Stimulated activated CD4-positive, alpha-beta T cell treated with anti-CD3 and anti-CD28 coated beads, TNF-alpha, amount 100 ng/mL, for 24 hours (primary cell): ENCODE results near the gene DAAM1.

Experiments used
- DNase-seq, 3 experiments: peaks; one replicate each; pipeline ENCODE4 v3.0.0-alpha.2; 2020; ENCODE audit warnings: low read depth in 3 of 3

The DAAM1 gene

DNA sequence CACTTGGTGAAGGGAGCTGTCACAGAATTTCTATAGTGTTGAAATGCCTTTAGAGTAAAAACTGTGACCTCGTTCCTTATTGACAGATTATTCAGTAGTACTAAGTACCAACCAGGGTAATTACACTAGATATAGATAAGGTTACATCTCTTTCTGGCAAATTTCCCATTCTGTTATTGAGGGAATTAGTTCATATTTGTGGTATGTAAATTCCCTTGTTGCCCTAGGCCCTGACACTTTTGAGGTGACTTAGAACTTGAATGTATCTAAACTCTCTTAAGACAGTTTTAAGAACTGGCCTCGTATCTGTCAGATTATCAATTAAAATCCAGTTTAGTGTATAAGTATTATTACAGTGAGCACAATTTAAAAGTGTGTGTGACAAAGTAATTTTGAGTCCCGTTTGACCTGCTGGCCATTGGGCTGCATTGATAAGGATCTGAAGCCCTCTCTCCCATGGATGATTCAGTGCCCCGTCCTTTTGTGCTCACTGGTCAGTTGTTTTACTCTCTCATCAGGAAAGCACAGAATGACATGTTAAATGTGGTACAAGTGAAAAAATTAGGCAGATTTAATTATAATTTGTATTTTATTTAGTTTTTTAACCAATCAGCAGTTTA, 153.5 kb downstream of the DAAM1 start:
- DNase-seq = no peak

- DNase-seq = no peak
Observed at GRCh38 chr14:59342516-59343484, 154.3 kb downstream of the DAAM1 start.

- no peak for DNase-seq
Observed at GRCh38 chr14:59343585-59343984, 155.1 kb downstream of the DAAM1 start.

- DNase-seq = no peak
Observed at GRCh38 chr14:59344016-59344415, 155.5 kb downstream of the DAAM1 start.

DNA sequence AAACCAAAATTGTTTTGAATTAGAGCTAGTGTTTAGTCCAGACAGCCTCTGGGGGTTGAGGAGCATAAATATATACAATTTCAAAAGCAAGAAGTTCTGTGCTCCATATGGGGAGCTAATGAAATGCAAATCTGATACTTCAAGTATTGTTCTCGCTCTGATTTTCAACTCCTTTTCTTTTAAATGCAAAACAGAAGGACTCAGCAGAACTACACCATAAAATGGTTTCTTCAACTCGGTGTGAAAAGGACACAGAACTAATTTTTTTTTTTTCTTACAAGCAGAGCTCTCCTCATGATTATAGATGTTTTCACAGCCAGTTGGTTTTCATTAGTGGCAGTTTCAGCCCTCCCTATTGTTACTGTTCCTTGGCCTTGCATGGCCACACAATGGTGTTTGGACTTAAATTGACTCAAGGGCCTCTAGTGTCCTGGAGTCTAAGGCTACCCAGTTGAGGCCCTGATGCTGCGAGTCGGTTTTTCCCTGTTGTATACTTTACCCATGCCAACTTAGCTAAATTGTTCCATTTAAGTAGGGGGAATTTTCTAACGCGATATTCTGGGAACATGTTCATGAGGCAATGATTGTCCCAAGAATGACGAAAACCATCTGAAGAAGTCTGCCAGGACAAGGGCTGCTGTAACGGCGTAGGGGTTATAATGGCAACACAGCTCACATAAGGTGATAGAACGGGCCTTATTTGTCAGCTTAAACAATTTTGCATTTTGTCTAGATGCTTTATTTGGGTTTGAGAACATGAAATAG, 156.4 kb downstream of the DAAM1 start:
- no peak for DNase-seq

DNA sequence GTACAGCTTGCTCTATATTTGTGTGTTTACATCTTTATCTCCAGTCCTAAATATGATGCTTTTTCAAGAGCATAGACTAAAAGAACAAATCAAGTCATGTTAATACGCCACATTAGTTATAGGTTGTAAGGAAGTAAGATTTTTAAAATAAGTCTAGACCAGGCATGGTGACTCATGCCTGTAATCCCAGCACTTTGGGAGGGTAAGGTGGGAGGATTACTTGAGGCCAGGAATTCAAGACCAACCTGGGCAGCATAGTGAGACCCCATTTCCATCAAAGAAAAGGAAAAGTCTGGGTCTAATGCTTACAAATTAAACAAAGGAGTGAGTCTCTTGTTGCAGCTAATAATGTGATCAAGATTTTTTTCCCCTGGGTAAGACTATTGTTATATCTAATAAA, 157.9 kb downstream of the DAAM1 start:
- DNase-seq = no peak

GRCh38 chr14:59346796-59347510, 158.5 kb downstream of the DAAM1 start:
- no peak for DNase-seq

- no peak for DNase-seq
Observed at GRCh38 chr14:59347511-59347900, 159.0 kb downstream of the DAAM1 start.

DNA sequence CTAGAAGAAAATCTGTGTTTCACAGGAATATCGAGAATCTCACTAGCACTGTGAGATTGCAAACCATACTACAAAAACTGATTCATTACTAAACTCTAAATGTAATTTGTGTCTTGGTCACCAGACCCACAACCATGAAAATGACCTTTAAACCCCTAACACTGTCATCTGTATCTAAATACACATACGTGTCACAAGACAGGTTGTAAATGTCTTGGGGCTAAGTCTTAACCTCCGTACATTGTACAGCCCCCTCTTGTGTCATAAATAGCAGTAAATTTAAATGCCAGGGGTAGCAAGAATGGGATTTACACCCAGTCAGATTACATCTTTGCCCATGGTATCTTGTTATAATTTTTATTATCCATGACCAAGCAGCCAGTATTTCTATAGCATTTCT, 159.4 kb downstream of the DAAM1 start:
- DNase-seq = no peak

DNA sequence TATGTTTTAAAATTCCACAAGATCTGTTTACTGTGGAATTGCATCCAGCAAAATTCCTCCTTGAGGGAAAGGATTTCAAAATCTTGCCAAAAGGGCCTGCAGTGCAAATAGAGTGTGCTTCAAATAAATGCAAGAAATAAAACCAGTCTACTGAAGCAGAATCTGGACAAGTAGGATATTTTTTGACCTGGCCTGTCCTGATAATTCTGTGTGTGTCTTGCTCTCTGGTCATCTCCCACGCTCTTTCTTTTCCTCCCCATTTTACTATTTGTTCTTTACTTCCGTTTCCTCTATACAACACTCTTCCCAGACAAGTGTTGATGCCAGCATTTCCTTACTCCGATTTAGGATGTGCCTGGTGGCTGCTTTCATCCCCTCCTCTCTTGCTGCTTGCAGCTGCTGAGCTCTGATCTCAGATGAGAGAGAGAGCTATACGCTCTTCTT, 160.8 kb downstream of the DAAM1 start:
- DNase-seq = no peak

DNA sequence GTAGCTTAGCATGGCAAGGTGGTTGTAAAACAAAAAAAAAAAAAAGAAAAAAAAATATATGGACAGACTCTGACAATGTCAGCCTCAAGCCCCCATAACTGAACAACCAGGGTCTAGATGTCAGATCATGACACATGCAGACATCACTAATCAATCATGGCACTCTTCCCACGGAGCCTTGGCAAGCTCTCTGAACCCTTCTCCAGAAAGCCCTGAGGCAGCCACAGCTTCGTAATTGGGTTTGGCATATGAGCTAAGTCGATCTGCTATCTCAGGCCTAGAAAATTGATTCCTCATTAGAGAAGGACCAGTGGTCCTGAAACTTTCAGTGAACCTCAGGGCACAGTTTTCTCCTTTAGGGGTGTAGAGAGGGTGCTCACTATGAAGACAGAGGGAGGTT, 164.5 kb downstream of the DAAM1 start:
- no peak for DNase-seq

GRCh38 chr14:59354666-59355065, 166.2 kb downstream of the DAAM1 start:
- DNase-seq = no peak

- no peak for DNase-seq
Observed at GRCh38 chr14:59355091-59355490, 166.6 kb downstream of the DAAM1 start.

GRCh38 chr14:59356312-59356711, 167.8 kb downstream of the DAAM1 start:
- no peak for DNase-seq

GRCh38 chr14:59356767-59357166, 168.3 kb downstream of the DAAM1 start:
- DNase-seq = no peak

GRCh38 chr14:59358102-59358501, 169.6 kb downstream of the DAAM1 start:
- DNase-seq = no peak

DNA sequence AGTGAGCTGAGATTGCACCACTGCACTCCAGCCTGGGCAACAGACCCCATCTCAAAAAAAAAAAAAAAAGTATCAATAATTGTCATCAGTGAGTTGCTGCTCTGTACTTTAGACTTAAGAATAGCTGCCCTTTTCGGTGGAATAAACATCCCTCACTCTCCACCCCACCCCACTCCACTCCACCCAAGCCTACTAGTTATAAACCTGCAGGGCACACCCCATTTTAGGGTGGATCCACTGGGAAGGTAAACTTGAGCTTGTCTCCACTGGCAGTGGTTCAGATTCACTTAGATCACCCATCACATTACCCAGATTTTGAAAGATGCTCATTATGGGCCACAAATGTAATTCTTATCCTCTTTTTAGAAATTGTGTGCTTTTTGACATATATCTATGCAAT, 170.3 kb downstream of the DAAM1 start:
- DNase-seq = no peak

DNA sequence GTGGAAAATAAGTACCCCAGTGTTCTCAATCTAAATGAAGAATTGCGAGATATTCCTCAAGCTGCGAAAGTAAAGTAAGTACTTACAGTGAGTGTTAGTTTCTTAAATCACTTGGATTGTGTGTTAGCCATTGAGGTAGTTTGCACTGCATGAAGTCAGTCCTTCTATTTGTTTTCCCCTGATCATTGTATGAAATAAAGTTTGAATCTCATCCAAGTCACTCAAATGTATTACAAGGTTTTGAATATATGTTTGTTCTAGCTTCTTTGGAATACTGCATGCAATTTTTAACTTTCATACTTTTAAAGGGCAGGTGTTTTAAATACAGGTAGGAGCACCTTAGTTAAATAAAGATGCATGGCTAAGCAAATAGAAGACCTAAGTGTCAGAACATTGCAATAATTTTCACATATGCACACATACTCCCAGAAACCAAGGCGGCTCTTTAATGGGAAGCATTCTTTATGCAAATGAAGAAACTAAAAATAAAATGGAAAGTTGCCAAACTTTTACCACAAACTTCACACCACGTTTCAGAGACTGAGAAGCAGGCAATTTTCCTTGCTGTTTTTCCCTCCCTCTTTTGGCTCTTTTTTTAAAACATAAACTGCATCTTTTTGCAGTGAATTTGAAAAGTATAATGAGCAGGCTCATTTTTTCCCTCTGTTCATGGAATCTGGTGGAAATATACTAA, 171.1 kb downstream of the DAAM1 start:
- DNase-seq = no peak

- no peak for DNase-seq
Observed at GRCh38 chr14:59360233-59360632, 171.8 kb downstream of the DAAM1 start.

- no peak for DNase-seq
Observed at GRCh38 chr14:59360923-59361794, 172.7 kb downstream of the DAAM1 start.
